GM10248 (cell line): Measurements from ENCODE around the gene OR13C4.

Experiments
- CTCF ChIA-PET: fragments of 300-600 bp; sonication (Branson Sonifier 250); formaldehyde crosslinking; extraction: SDS; loops from one replicate; lab custom pipeline; 2021; ENCODE audit warnings: antibody characterized with exemption; lab: Yijun Ruan, JAX
- POLR2A ChIA-PET: fragments of 350-650 bp; sonication (Branson Sonifier 250); formaldehyde crosslinking; extraction: SDS; loops from one replicate; lab custom pipeline; 2020; ENCODE audit warnings: antibody characterized with exemption; lab: Yijun Ruan, JAX
- DNase-seq: peaks from one replicate; pipeline ENCODE4 v3.0.0; 2012; ENCODE audit errors: extremely low spot score
- TF ChIP-seq, protein P1 (sequence below): IDR thresholded peaks from 2 replicates; pipeline ENCODE4 v1.5.1; 2012; ENCODE audit warnings: mild to moderate bottlenecking, low read depth; ENCODE audit errors: extremely low read depth, missing control alignments, control extremely low read depth

OR13C4 gene

GRCh38 chr9:104506565-104506964 lies 20.4 kb downstream of the OR13C4 start:
- no peak for DNase-seq
- ChIA-PET CTCF (interaction anchor here (1.0 kb wide), 1 partner anchor 21 kb away, joined by 3 read pairs; no protein-coding TSS in a partner anchor), POLR2A (no interaction called here)
- TF ChIP-seq, protein P1, sequence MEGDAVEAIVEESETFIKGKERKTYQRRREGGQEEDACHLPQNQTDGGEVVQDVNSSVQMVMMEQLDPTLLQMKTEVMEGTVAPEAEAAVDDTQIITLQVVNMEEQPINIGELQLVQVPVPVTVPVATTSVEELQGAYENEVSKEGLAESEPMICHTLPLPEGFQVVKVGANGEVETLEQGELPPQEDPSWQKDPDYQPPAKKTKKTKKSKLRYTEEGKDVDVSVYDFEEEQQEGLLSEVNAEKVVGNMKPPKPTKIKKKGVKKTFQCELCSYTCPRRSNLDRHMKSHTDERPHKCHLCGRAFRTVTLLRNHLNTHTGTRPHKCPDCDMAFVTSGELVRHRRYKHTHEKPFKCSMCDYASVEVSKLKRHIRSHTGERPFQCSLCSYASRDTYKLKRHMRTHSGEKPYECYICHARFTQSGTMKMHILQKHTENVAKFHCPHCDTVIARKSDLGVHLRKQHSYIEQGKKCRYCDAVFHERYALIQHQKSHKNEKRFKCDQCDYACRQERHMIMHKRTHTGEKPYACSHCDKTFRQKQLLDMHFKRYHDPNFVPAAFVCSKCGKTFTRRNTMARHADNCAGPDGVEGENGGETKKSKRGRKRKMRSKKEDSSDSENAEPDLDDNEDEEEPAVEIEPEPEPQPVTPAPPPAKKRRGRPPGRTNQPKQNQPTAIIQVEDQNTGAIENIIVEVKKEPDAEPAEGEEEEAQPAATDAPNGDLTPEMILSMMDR = no peak

DNA sequence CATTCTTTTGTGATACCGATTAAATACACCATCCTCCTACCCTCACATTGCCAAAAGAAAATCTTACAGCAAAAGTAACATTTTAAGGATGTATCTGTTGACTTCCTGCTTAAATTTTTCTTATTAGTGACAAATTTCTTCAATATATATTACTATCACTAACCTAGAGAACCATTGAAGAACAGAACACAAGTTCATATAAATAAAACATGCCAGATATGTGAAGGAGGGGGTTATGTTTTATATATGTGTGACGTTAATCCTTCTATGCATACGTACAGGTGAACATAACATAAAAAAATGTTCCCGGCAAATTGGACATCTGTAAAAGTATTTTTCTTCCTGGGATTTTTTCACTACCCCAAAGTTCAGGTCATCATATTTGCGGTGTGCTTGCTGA lies 23.0 kb downstream of the OR13C4 start, which contains the start of gene OR13F1:
TSS of gene OR13F1 (plus strand) at position 301 of the 400 bp plus-strand sequence. CDS start at position 301, 0 bp downstream.
- TF ChIP-seq, protein P1 = no peak
- ChIA-PET POLR2A (no interaction called here), CTCF (no interaction called here)
- DNase-seq = no peak

DNA sequence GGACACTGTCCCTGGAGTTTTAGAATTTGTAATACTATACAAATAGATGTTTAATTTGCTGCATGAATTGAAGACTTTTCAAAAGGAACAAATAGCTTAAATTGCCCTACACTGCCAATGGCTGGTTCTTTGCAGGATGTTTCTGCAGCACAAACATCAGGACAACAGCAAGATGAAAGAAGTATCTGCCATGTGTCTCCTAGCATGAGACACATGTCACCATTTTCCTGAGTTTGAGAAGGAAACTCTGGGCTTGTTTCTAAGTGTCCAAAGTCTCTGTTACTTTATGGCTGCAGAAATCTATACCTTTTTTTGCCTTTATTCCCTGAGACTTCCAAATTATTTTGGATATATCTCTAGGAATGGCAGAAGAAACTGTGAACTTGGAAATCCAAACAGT lies 23.6 kb downstream of the OR13C4 start:
- ChIA-PET POLR2A (no interaction called here), CTCF (no interaction called here)
- TF ChIP-seq, protein P1 = no peak
- DNase-seq = no peak

DNA sequence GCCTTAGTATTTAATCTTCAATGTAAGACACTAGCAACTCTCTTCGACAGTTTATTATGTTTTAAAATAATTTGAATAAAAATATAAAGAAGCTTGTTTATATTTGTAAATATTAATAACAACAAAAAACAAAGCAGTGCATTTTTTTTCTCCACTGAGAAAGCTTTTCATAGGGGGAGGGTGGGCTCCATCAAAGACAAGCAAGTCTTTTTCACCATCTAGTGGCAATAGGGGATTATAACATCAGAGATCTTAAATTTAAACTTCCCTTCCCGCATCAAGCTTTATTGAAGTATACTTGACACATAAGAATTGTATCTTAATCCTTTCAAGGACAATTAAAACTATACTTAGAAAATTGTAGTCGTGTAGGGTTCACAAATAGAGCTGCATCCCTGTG lies 32.2 kb downstream of the OR13C4 start:
- POLR2A ChIA-PET = no interaction called here
- DNase-seq = no peak
- CTCF ChIA-PET = interaction anchor here (0.8 to 1.2 kb wide), 4 partner anchors 12 to 43 kb away, joined by 3 to 4 read pairs (median 3); no protein-coding TSS in a partner anchor
- TF ChIP-seq, protein P1 = no peak

DNA sequence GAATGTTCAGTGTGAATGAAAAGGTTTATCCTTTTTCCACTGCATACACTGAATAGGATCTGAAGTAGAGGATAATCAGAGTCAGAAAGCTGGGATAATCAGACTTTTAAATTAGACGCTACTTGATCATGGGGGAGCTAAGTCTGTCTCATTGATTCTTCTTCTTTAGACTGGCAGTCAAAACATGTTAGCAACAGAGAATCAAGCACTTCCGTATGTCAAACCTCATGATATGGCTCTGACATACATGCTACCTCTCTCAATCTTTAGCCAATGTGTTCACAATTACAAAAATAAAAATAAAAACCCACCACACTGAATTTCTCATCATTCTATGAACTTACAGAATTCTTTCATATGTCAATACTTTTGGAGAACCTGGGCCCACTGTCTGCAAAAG lies 42.0 kb downstream of the OR13C4 start:
- TF ChIP-seq, protein P1 = no peak
- no peak for DNase-seq
- ChIA-PET CTCF (interaction anchor here (1.5 to 1.9 kb wide), 2 partner anchors 8 to 19 kb away, joined by 3 to 7 read pairs; no protein-coding TSS in a partner anchor), POLR2A (no interaction called here)

- POLR2A ChIA-PET = no interaction called here
- CTCF ChIA-PET = interaction anchor here (1.1 to 1.2 kb wide), 2 partner anchors 11 kb away, joined by 3 read pairs; no protein-coding TSS in a partner anchor
- TF ChIP-seq, protein P1 = no peak
- DNase-seq = no peak
Measured at GRCh38 chr9:104482921-104483570, 44.0 kb downstream of the OR13C4 start.
